Endothelial cell of umbilical vein (primary cell): ENCODE measurements around the gene LGALS4. TPM values are rescaled to one million over a fixed set of nuclear protein-coding genes. Genes with fewer than 3 reads are reported as not detected.

Experiments used
- BruUV-seq: library from RNA; stranded (reverse); fragments of 400-500 nt; replicated peaks from 2 replicates; lab custom pipeline; 2021; lab: Mats Ljungman, UMichigan
- CTCF ChIA-PET: fragments of 300-600, 350-600 bp; sonication (Branson Sonifier 250); formaldehyde crosslinking; loops from one replicate; lab custom pipeline; 2021; ENCODE audit warnings: antibody characterized with exemption, inconsistent platforms; lab: Charles Lee
- POLR2A ChIA-PET: fragments of 300-600, 350-600 bp; sonication (Branson Sonifier 250); formaldehyde crosslinking; loops from one replicate; lab custom pipeline; 2021; ENCODE audit warnings: antibody characterized with exemption, inconsistent platforms; lab: Charles Lee
- DNase-seq: peaks from one replicate; pipeline ENCODE4 v3.0.0-alpha.2; 2011; ENCODE audit warnings: low read depth, low spot score
- FAIRE-seq: peaks from 2 replicates; lab custom pipeline; 2011; peaks lifted over from hg19 to GRCh38; lab: Jason Lieb, UNC
- H2AFZ ChIP-seq: 2 replicates; pipeline ENCODE4 v1.6.0; 2012; ENCODE audit warnings: low read depth, low read length, control low read depth, inconsistent platforms
- H3K27ac ChIP-seq: 2 replicates; pipeline ENCODE4 v1.5.1; 2011; ENCODE audit warnings: low read depth, mild to moderate bottlenecking, control low read depth, low read length, moderate library complexity; ENCODE audit not compliant: insufficient read depth
- H3K27me3 ChIP-seq, 2 experiments: 2 replicates each; pipeline versions ENCODE4 v1.6.0 to v1.6.1; 2011; ENCODE audit warnings: low read length in 2 of 2, mixed read lengths in 1 of 2; ENCODE audit not compliant: control insufficient read depth in 2 of 2, insufficient read depth in 2 of 2
- H3K36me3 ChIP-seq, 2 experiments: 2 replicates in 1 of 2; 3 replicates in 1 of 2; pipeline ENCODE4 v1.5.1; 2011; ENCODE audit warnings: low read length in 2 of 2, mild to moderate bottlenecking in 1 of 2, moderate library complexity in 1 of 2; ENCODE audit not compliant: control insufficient read depth in 2 of 2, insufficient read depth in 2 of 2; ENCODE audit errors: extremely low read depth in 1 of 2
- H3K4me1 ChIP-seq: 3 replicates; pipeline ENCODE4 v1.5.1; 2011; ENCODE audit warnings: mild to moderate bottlenecking, low read length; ENCODE audit not compliant: control insufficient read depth, insufficient read depth; ENCODE audit errors: extremely low read depth
- H3K4me2 ChIP-seq: 2 replicates; pipeline ENCODE4 v1.6.1; 2011; ENCODE audit warnings: low read length, control low read depth, mixed read lengths; ENCODE audit not compliant: insufficient read depth
- H3K4me3 ChIP-seq, 3 experiments: fragments of 200-600 bp in 1 of 3; sonication (generic), shearing (Covaris generic) in 1 of 3; replicated peaks in 1 of 3; 2 replicates each; pipeline ENCODE4 v1.5.1; 2011 to 2016; ENCODE audit warnings: control low read depth in 3 of 3, low read length in 3 of 3, mild to moderate bottlenecking in 2 of 3, inconsistent platforms in 1 of 3, low read depth in 1 of 3, moderate library complexity in 1 of 3; ENCODE audit not compliant: insufficient read depth in 1 of 3
- H3K79me2 ChIP-seq: 2 replicates; pipeline ENCODE4 v1.6.0; 2012; ENCODE audit warnings: low read length, inconsistent platforms; ENCODE audit not compliant: control insufficient read depth, insufficient read depth
- H3K9ac ChIP-seq: replicated peaks from 2 replicates; pipeline ENCODE3; 2011; ENCODE audit warnings: low read length, control low read depth; ENCODE audit not compliant: insufficient read depth; ENCODE audit errors: extremely low read depth
- H3K9me1 ChIP-seq: replicated peaks from 3 replicates; pipeline ENCODE4 v1.6.0; 2011; ENCODE audit warnings: mild to moderate bottlenecking, low read length; ENCODE audit not compliant: control insufficient read depth, insufficient read depth; ENCODE audit errors: extremely low read depth
- H3K9me3 ChIP-seq: replicated peaks from 2 replicates; pipeline ENCODE4 v1.5.1; 2012; ENCODE audit warnings: low read length, inconsistent platforms; ENCODE audit not compliant: control insufficient read depth, insufficient read depth
- H4K20me1 ChIP-seq: replicated peaks from 2 replicates; pipeline ENCODE3; 2011; ENCODE audit warnings: mild to moderate bottlenecking, low read length; ENCODE audit not compliant: control insufficient read depth, insufficient read depth; ENCODE audit errors: extremely low read depth
- EZH2 ChIP-seq: IDR thresholded peaks from 2 replicates; pipeline ENCODE4 v1.6.1; 2012; ENCODE audit warnings: borderline replicate concordance, low read depth, mild to moderate bottlenecking, moderate library complexity, low read length, inconsistent platforms; ENCODE audit not compliant: severe bottlenecking
- FOS ChIP-seq: IDR thresholded peaks from 2 replicates; pipeline ENCODE4 v1.6.1; 2011; ENCODE audit warnings: mild to moderate bottlenecking, low read length, moderate library complexity, borderline replicate concordance; ENCODE audit not compliant: insufficient read depth
- GATA2 ChIP-seq: IDR thresholded peaks from 2 replicates; pipeline ENCODE4 v1.7.0; 2011; ENCODE audit warnings: low read depth, mild to moderate bottlenecking, moderate library complexity, mixed read lengths, low read length; ENCODE audit not compliant: insufficient read length, insufficient read depth
- JUN ChIP-seq: IDR thresholded peaks from 2 replicates; pipeline ENCODE4 v1.6.1; 2011; ENCODE audit warnings: borderline replicate concordance, low read depth; ENCODE audit not compliant: insufficient read length, insufficient read depth
- MAX ChIP-seq: IDR thresholded peaks from 2 replicates; pipeline ENCODE4 v1.6.1; 2011; ENCODE audit not compliant: insufficient read depth, insufficient read length
- POLR2A ChIP-seq: IDR thresholded peaks from 2 replicates; pipeline ENCODE4 v1.6.1; 2012; ENCODE audit warnings: low read depth, mild to moderate bottlenecking, control low read depth, low read length
- POLR2AphosphoS5 ChIP-seq: IDR thresholded peaks from 2 replicates; pipeline ENCODE4 v1.6.1; 2012; ENCODE audit warnings: low read depth, mild to moderate bottlenecking, control low read depth, low read length, moderate library complexity; ENCODE audit not compliant: insufficient read depth
- dilution Hi-C: fragments of 300-500 bp; cut with MboI; formaldehyde crosslinking; loops from one replicate; pipeline ENCODE4 v1.15.0; 2019; ENCODE audit warnings: low sequenced_read_pairs; ENCODE audit not compliant: extremely low pct_ligation_motif_present
- intact Hi-C: fragments of 100-400 bp; cut with micrococcal nuclease; formaldehyde crosslinking; loops from one replicate; pipeline ENCODE4 v1.10.0; 2022
- polyA plus RNA-seq, 4 experiments: library from polyadenylated mRNA; depleted of rRNA in 3 of 4; stranded (reverse) in 3 of 4; unstranded in 1 of 4; fragments of >200 nt; gene quantifications; 2 replicates each; pipeline versions ENCODE4 v1.2.1 to v1.2.3, GENCODE V29; 2011 to 2012; ENCODE audit warnings: missing spikeins in 1 of 4
- total RNA-seq: library from RNA; stranded (reverse); gene quantifications from 2 replicates; pipeline ENCODE4 v1.2.3, GENCODE V29; 2021

The LGALS4 gene
- total and polyA plus RNA-seq, 2 donors (not counting 3 experiments of a cell fraction or from before 2014, with no cell fraction given), result 0.19 TPM; not detected in 1

- no peaks in the 10 kb centered on the region for H3K79me2 ChIP-seq
- no TSS peak for BruUV-seq
- peaks cover 0 to 5% of the 10 kb centered on the region in 2 experiments for H3K27me3 ChIP-seq
- no peaks in the 10 kb centered on the region for H3K9me1 ChIP-seq
- peak overlapping the region; percentile 8 for H2AFZ ChIP-seq
- dilution Hi-C loops, result no loop called here
- no peak overlapping the region for H3K4me2 ChIP-seq
- no peak overlapping the region for H3K4me3 ChIP-seq
- DNase-seq (no peak), FAIRE-seq (no peak)
- H3K9me3 ChIP-seq, result no peaks in the 10 kb centered on the region
- no peak overlapping the region for H3K27ac ChIP-seq
- POLR2A ChIA-PET, result interaction anchor here (0.5 kb wide), 1 partner anchor 30 kb away, joined by 4 read pairs; no protein-coding TSS in a partner anchor
- peaks cover 2% of the 10 kb centered on the region for H3K4me1 ChIP-seq
- H3K36me3 ChIP-seq, result no peaks in the 10 kb centered on the region
- intact Hi-C loops, result no loop called here
- CTCF ChIA-PET, result interaction anchor here (0.6 to 1.1 kb wide), 5 partner anchors 9 to 94 kb away, joined by 3 to 8 read pairs (median 4); no protein-coding TSS in a partner anchor
- TF ChIP-seq MAX (no peak), POLR2AphosphoS5 (no peak), POLR2A (no peak), FOS (no peak), GATA2 (no peak), JUN (no peak), EZH2 (no peak)
- H3K9ac ChIP-seq, result no peak overlapping the region
- H4K20me1 ChIP-seq, result no peaks in the 10 kb centered on the region
Measured at GRCh38 chr19:38778733-38779132, 34.0 kb downstream of the LGALS4 start.
